Erythroblast (primary cell): ENCODE data around the gene MACROD2.

Source experiments
- GATA1 ChIP-seq: IDR thresholded peaks from 2 replicates; pipeline ENCODE4 v1.6.1; 2011; ENCODE audit warnings: low read depth, mild to moderate bottlenecking, control low read depth, low read length, moderate library complexity
- POLR2A ChIP-seq: IDR thresholded peaks from 2 replicates; pipeline ENCODE4 v1.6.1; 2011; ENCODE audit warnings: mild to moderate bottlenecking, low read length

DNA sequence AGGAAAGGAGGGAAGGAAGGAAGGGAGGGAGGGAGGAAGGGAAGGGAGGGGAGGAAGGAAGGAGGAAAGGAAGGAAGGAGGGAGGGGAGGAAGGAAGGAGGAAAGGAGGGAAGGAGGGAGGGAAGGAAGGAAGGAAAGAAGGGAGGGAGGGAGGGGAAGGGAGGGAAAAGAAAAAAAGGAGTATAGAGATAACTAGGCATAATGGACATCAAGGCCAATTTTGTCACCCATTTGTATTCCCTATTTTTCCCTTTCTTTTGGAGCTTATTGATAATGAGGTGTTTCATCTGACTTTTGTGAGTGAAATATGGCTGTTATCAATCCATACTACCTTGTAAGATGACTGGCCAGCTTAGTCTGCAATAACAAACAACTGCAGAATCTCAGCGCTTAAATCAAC lies 624.1 kb downstream of the MACROD2 start:
- no peak for TF ChIP-seq POLR2A
- no peak for TF ChIP-seq GATA1
